ENCODE results near the gene ARG2. TPM values are rescaled to one million over a fixed set of nuclear protein-coding genes. Genes with fewer than 3 reads are reported as not detected.

Gene ARG2
- total RNA-seq, 2 donors from 2014 or later, result 2.8 to 12.5 TPM

GRCh38 chr14:67641902-67642749 lies 22.4 kb downstream of the ARG2 start:
- ATAC-seq (ENCODE audit: insufficient number of reproducible peaks, low FRiP score, low read depth), result no peak
- no peaks in the 10 kb centered on the region for H3K27me3 ChIP-seq (replicated peaks; ENCODE audit: insufficient read depth)
- no peak for DNase-seq (ENCODE audit: low spot score)
- H3K4me1 ChIP-seq (ENCODE audit: control insufficient read depth in 1 of 2, low read depth in 2 of 2), result no peaks in the 10 kb centered on the region
- no peak overlapping the region for H3K4me3 ChIP-seq
- H3K36me3 ChIP-seq, result peaks cover 2% of the 10 kb centered on the region
- H3K9me3 ChIP-seq, result no peaks in the 10 kb centered on the region
- TF ChIP-seq, protein P1, sequence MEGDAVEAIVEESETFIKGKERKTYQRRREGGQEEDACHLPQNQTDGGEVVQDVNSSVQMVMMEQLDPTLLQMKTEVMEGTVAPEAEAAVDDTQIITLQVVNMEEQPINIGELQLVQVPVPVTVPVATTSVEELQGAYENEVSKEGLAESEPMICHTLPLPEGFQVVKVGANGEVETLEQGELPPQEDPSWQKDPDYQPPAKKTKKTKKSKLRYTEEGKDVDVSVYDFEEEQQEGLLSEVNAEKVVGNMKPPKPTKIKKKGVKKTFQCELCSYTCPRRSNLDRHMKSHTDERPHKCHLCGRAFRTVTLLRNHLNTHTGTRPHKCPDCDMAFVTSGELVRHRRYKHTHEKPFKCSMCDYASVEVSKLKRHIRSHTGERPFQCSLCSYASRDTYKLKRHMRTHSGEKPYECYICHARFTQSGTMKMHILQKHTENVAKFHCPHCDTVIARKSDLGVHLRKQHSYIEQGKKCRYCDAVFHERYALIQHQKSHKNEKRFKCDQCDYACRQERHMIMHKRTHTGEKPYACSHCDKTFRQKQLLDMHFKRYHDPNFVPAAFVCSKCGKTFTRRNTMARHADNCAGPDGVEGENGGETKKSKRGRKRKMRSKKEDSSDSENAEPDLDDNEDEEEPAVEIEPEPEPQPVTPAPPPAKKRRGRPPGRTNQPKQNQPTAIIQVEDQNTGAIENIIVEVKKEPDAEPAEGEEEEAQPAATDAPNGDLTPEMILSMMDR (IDR thresholded peaks at IDR 0.05), result no peak
- H3K27ac ChIP-seq, result no peak overlapping the region

GRCh38 chr14:67643713-67644112 lies 24.0 kb downstream of the ARG2 start:
- no peak for ATAC-seq (ENCODE audit: insufficient number of reproducible peaks, low FRiP score, low read depth)
- no peak overlapping the region for H3K27ac ChIP-seq
- TF ChIP-seq, protein P1 (IDR thresholded peaks at IDR 0.05), result no peak
- no peak overlapping the region for H3K4me3 ChIP-seq
- H3K9me3 ChIP-seq, result no peaks in the 10 kb centered on the region
- DNase-seq (ENCODE audit: low spot score), result no peak
- peaks cover 4% of the 10 kb centered on the region for H3K36me3 ChIP-seq
- H3K4me1 ChIP-seq (ENCODE audit: control insufficient read depth in 1 of 2, low read depth in 2 of 2), result no peaks in the 10 kb centered on the region
- H3K27me3 ChIP-seq (replicated peaks; ENCODE audit: insufficient read depth), result no peaks in the 10 kb centered on the region

GRCh38 chr14:67644428-67644827 lies 24.7 kb downstream of the ARG2 start:
- ATAC-seq (ENCODE audit: insufficient number of reproducible peaks, low FRiP score, low read depth) (no peak), DNase-seq (ENCODE audit: low spot score) (no peak)
- Histone ChIP-seq H3K4me3 (no peak overlapping the region), H3K27ac (no peak overlapping the region), H3K36me3 (peaks cover 12% of the 10 kb centered on the region), H3K9me3 (no peaks in the 10 kb centered on the region), H3K4me1 (ENCODE audit: control insufficient read depth in 1 of 2, low read depth in 2 of 2) (no peaks in the 10 kb centered on the region), H3K27me3 (replicated peaks; ENCODE audit: insufficient read depth) (no peaks in the 10 kb centered on the region)
- TF ChIP-seq, protein P1 (IDR thresholded peaks at IDR 0.05), result no peak

- Histone ChIP-seq H3K27me3 (replicated peaks; ENCODE audit: insufficient read depth) (no peaks in the 10 kb centered on the region), H3K9me3 (no peaks in the 10 kb centered on the region), H3K27ac (no peak overlapping the region), H3K36me3 (peaks cover 21% of the 10 kb centered on the region), H3K4me3 (no peak overlapping the region), H3K4me1 (ENCODE audit: control insufficient read depth in 1 of 2, low read depth in 2 of 2) (no peaks in the 10 kb centered on the region)
- TF ChIP-seq, protein P1 (IDR thresholded peaks at IDR 0.05), result no peak
- no peak for DNase-seq (ENCODE audit: low spot score)
- ATAC-seq (ENCODE audit: insufficient number of reproducible peaks, low FRiP score, low read depth), result no peak
Measured at GRCh38 chr14:67645414-67645813, 25.7 kb downstream of the ARG2 start.

- no peaks in the 10 kb centered on the region for H3K27me3 ChIP-seq (replicated peaks; ENCODE audit: insufficient read depth)
- no peaks in the 10 kb centered on the region for H3K4me1 ChIP-seq (ENCODE audit: control insufficient read depth in 1 of 2, low read depth in 2 of 2)
- no peak overlapping the region for H3K27ac ChIP-seq
- ATAC-seq (ENCODE audit: insufficient number of reproducible peaks, low FRiP score, low read depth), result no peak
- TF ChIP-seq, protein P1 (IDR thresholded peaks at IDR 0.05), result no peak
- H3K36me3 ChIP-seq, result peaks cover 29% of the 10 kb centered on the region
- no peak for DNase-seq (ENCODE audit: low spot score)
- H3K4me3 ChIP-seq, result no peak overlapping the region
- H3K9me3 ChIP-seq, result no peaks in the 10 kb centered on the region
Measured at GRCh38 chr14:67646131-67646530, 26.4 kb downstream of the ARG2 start.
